WTC11 (cell line): ENCODE measurements around the gene SNX7. TPM values are rescaled to one million over a fixed set of nuclear protein-coding genes. Genes with fewer than 3 reads are reported as not detected.

Experiments
- ATAC-seq: fragments of 200-7000 bp; cut with Tn5 transposase; 2 replicates; pipeline ENCODE4 v1.10.0; 2021; ENCODE audit warnings: mild to moderate bottlenecking, moderate library complexity
- CTCF ChIA-PET: fragments of 300-600 bp; sonication (Branson Sonifier 250); formaldehyde crosslinking; loops from one replicate; lab custom pipeline; 2021; ENCODE audit warnings: antibody characterized with exemption; lab: Charles Lee
- POLR2A ChIA-PET: fragments of 350-600 bp; sonication (Branson Sonifier 250); formaldehyde crosslinking; loops from one replicate; lab custom pipeline; 2021; ENCODE audit warnings: antibody characterized with exemption; lab: Charles Lee
- DNase-seq: peaks from one replicate; pipeline ENCODE4 v3.0.0; 2021; ENCODE audit warnings: low spot score
- H3K27ac Mint-ChIP-seq: 2 replicates; pipeline ENCODE4 v1.8.0; 2021; ENCODE audit warnings: mixed read lengths
- H3K27me3 Mint-ChIP-seq: 2 replicates; pipeline ENCODE4 v1.8.0; 2021; ENCODE audit warnings: low read depth, mild to moderate bottlenecking, moderate library complexity, mixed read lengths
- H3K36me3 Mint-ChIP-seq: 2 replicates; pipeline ENCODE4 v1.8.0; 2021; ENCODE audit warnings: mixed read lengths
- H3K4me1 Mint-ChIP-seq: 2 replicates; pipeline ENCODE4 v1.8.0; 2022; ENCODE audit warnings: mixed read lengths
- H3K4me3 Mint-ChIP-seq: 2 replicates; pipeline ENCODE4 v1.8.0; 2021; ENCODE audit warnings: mild to moderate bottlenecking, moderate library complexity, mixed read lengths
- H3K9me3 Mint-ChIP-seq: 2 replicates; pipeline ENCODE4 v1.8.0; 2021; ENCODE audit warnings: mixed read lengths
- ATF2 ChIP-seq: sonication (generic); formaldehyde crosslinking; IDR thresholded peaks from 2 replicates; pipeline ENCODE4 v1.8.1; 2022; ENCODE audit warnings: low read depth, missing genetic modification reagents, borderline replicate concordance
- ATF3 ChIP-seq: sonication (generic); formaldehyde crosslinking; conservative IDR thresholded peaks from 2 replicates; pipeline ENCODE4 v1.8.1; 2022; ENCODE audit warnings: mild to moderate bottlenecking, missing genetic modification reagents
- CTCF ChIP-seq: fragments of 200-600 bp; IDR thresholded peaks from 2 replicates; pipeline ENCODE4 v1.8.0; 2022; ENCODE audit warnings: antibody characterized with exemption
- GRHL2 ChIP-seq: fragments of 250-450 bp; sonication (Bioruptor Pico); IDR thresholded peaks from 2 replicates; pipeline ENCODE4 v1.8.0; 2022; ENCODE audit warnings: mild to moderate bottlenecking, moderate library complexity; ENCODE audit not compliant: insufficient replicate concordance, severe bottlenecking
- JAZF1 ChIP-seq: fragments of 250-450 bp; sonication (Bioruptor Pico); IDR thresholded peaks from 2 replicates; pipeline ENCODE4 v1.9.0; 2021; ENCODE audit warnings: moderate library complexity, mild to moderate bottlenecking, inconsistent platforms
- MAX ChIP-seq: sonication (generic); formaldehyde crosslinking; IDR thresholded peaks from 2 replicates; pipeline ENCODE4 v1.8.0; 2022; ENCODE audit warnings: mild to moderate bottlenecking, missing genetic modification reagents
- NFE2L1 ChIP-seq: sonication (generic); formaldehyde crosslinking; IDR thresholded peaks from 2 replicates; pipeline ENCODE4 v1.8.1; 2023; ENCODE audit warnings: missing genetic modification reagents
- NR3C1 ChIP-seq: sonication (generic); formaldehyde crosslinking; conservative IDR thresholded peaks from 2 replicates; pipeline ENCODE4 v1.8.1; 2023; ENCODE audit warnings: low read depth, mild to moderate bottlenecking, missing genetic modification reagents
- STAT6 ChIP-seq: sonication (generic); formaldehyde crosslinking; conservative IDR thresholded peaks from 2 replicates; pipeline ENCODE4 v1.8.1; 2023; ENCODE audit warnings: mild to moderate bottlenecking, low read depth, missing genetic modification reagents, moderate library complexity
- ZNF219 ChIP-seq: sonication (generic); formaldehyde crosslinking; IDR thresholded peaks from 2 replicates; pipeline ENCODE4 v1.8.0; 2023; ENCODE audit warnings: missing genetic modification reagents, mild to moderate bottlenecking, borderline replicate concordance
- ZNF317 ChIP-seq: sonication (generic); formaldehyde crosslinking; IDR thresholded peaks from 2 replicates; pipeline ENCODE4 v1.8.1; 2023; ENCODE audit warnings: low read depth, mild to moderate bottlenecking, moderate library complexity, missing genetic modification reagents, borderline replicate concordance
- total RNA-seq: library from RNA; stranded (reverse); gene quantifications from 3 replicates; pipeline ENCODE4 v1.2.3, GENCODE V29; 2021

SNX7 gene
- total RNA-seq, 1 experiment from 2014 or later, result 15.7 TPM

GRCh38 chr1:98749152-98749756, 87.7 kb downstream of the SNX7 start (continued):
- TF ChIP-seq JAZF1 (no peak), ZNF219 (CRISPR knock-in tag) (no peak), NFE2L1 (CRISPR knock-in tag) (no peak), ZNF317 (CRISPR knock-in tag) (no peak), STAT6 (CRISPR knock-in tag) (no peak), ATF3 (CRISPR knock-in tag) (no peak), GRHL2 (no peak), ATF2 (CRISPR knock-in tag) (no peak)

GRCh38 chr1:98754176-98754575, 92.7 kb downstream of the SNX7 start:
- ChIA-PET CTCF (no interaction called here), POLR2A (no interaction called here)
- ATAC-seq (no peak), DNase-seq (no peak)
- Mint-ChIP-seq H3K4me3 (no peak overlapping the region), H3K4me1 (no peaks in the 10 kb centered on the region), H3K36me3 (no peaks in the 10 kb centered on the region), H3K27me3 (no peaks in the 10 kb centered on the region), H3K27ac (no peak overlapping the region), H3K9me3 (no peaks in the 10 kb centered on the region)
- TF ChIP-seq NR3C1 (CRISPR knock-in tag) (no peak), MAX (CRISPR knock-in tag) (no peak)

- peak; percentile 95 for ATAC-seq
- H3K4me1 Mint-ChIP-seq, result no peaks in the 10 kb centered on the region
- TF ChIP-seq ATF2 (CRISPR knock-in tag) (no peak), CTCF (peak; percentile 23; the same call in 1 of the 2 replicates)
- no peak overlapping the region for H3K27ac Mint-ChIP-seq
- no peaks in the 10 kb centered on the region for H3K9me3 Mint-ChIP-seq
- POLR2A ChIA-PET, result interaction anchor here (0.6 kb wide), 1 partner anchor 174 kb away, joined by 3 read pairs; no protein-coding TSS in a partner anchor
- no peaks in the 10 kb centered on the region for H3K27me3 Mint-ChIP-seq
- CTCF ChIA-PET, result interaction anchor here (0.7 to 2.2 kb wide), 8 partner anchors 10 to 293 kb away, joined by 3 to 9 read pairs (median 4); no protein-coding TSS in a partner anchor
- peak; percentile 24 for DNase-seq
- H3K36me3 Mint-ChIP-seq, result no peaks in the 10 kb centered on the region
- H3K4me3 Mint-ChIP-seq, result no peak overlapping the region
Observed at GRCh38 chr1:98761219-98761865, 99.8 kb downstream of the SNX7 start.
